ENCODE data around the gene KIF5C. TPM values are rescaled to one million over a fixed set of nuclear protein-coding genes. Genes with fewer than 3 reads are reported as not detected.

KIF5C gene
- total RNA-seq, 1 donor from 2014 or later, result 0.49 TPM

DNA sequence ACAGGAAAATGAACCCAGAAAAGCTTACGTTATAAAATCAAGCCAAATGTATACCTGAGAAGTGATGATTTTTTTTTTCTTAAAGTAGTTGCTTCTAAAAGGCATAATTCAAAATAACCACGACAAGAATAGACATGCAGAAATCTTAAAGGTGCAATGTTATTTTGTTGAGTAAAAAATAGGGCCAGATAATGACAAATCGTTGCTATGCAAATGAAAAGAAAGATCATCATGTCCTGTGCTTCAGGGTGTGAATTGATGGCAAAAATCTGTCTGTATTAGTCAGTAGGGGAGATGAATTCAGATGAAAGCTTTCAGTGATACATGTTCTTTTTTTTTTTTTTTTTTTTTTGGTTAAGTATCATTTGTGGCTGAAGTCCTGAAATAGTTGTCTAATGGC is 187.5 kb downstream of the KIF5C start:
- Histone ChIP-seq H3K27me3 (no peaks in the 10 kb centered on the region), H3K4me1 (no peaks in the 10 kb centered on the region), H3K9me3 (no peaks in the 10 kb centered on the region), H3K4me3 (no peak overlapping the region), H3K27ac (no peak overlapping the region), H3K36me3 (no peaks in the 10 kb centered on the region)
- TF ChIP-seq, protein P1, sequence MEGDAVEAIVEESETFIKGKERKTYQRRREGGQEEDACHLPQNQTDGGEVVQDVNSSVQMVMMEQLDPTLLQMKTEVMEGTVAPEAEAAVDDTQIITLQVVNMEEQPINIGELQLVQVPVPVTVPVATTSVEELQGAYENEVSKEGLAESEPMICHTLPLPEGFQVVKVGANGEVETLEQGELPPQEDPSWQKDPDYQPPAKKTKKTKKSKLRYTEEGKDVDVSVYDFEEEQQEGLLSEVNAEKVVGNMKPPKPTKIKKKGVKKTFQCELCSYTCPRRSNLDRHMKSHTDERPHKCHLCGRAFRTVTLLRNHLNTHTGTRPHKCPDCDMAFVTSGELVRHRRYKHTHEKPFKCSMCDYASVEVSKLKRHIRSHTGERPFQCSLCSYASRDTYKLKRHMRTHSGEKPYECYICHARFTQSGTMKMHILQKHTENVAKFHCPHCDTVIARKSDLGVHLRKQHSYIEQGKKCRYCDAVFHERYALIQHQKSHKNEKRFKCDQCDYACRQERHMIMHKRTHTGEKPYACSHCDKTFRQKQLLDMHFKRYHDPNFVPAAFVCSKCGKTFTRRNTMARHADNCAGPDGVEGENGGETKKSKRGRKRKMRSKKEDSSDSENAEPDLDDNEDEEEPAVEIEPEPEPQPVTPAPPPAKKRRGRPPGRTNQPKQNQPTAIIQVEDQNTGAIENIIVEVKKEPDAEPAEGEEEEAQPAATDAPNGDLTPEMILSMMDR (IDR thresholded peaks at IDR 0.05), result no peak
- ATAC-seq, result no peak
- intact Hi-C loops (cut with DNase I), result no loop called here
- DNase-seq, result no peak

GRCh38 chr2:149063177-149063576 is 188.2 kb downstream of the KIF5C start:
- Histone ChIP-seq H3K27me3 (no peaks in the 10 kb centered on the region), H3K36me3 (no peaks in the 10 kb centered on the region), H3K4me3 (no peak overlapping the region), H3K27ac (no peak overlapping the region), H3K4me1 (no peaks in the 10 kb centered on the region), H3K9me3 (no peaks in the 10 kb centered on the region)
- TF ChIP-seq, protein P1 (IDR thresholded peaks at IDR 0.05), result no peak
- no peak for ATAC-seq
- DNase-seq, result no peak
- intact Hi-C loops (cut with DNase I), result no loop called here

DNA sequence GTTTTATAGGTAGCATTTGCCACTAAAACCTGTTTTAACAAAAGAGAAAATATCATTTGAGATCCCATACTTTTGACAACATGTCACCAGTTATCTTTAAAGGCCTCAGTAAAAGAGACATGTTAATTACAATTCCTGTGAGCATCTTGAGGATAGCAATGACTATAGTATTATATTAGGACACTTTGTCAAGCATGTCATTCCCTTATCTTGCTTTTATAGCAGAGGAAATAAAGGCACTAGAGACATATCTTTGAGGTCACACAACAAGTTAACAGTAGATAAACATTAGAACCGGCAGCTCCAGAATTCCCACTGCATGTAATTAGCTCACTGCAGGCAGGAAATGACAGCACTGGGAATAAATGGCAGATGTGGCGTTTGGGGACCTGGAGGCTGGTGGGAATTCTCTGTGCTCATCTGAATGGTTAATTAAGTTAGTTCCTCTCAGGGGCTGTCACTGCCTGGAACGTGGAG is 189.4 kb downstream of the KIF5C start:
- TF ChIP-seq, protein P1 (IDR thresholded peaks at IDR 0.05), result no peak
- Histone ChIP-seq H3K27me3 (no peaks in the 10 kb centered on the region), H3K9me3 (no peaks in the 10 kb centered on the region), H3K36me3 (no peaks in the 10 kb centered on the region), H3K27ac (no peak overlapping the region), H3K4me1 (peaks cover 2% of the 10 kb centered on the region), H3K4me3 (no peak overlapping the region)
- DNase-seq (no peak), ATAC-seq (no peak)
- intact Hi-C loops (cut with DNase I), result no loop called here

DNA sequence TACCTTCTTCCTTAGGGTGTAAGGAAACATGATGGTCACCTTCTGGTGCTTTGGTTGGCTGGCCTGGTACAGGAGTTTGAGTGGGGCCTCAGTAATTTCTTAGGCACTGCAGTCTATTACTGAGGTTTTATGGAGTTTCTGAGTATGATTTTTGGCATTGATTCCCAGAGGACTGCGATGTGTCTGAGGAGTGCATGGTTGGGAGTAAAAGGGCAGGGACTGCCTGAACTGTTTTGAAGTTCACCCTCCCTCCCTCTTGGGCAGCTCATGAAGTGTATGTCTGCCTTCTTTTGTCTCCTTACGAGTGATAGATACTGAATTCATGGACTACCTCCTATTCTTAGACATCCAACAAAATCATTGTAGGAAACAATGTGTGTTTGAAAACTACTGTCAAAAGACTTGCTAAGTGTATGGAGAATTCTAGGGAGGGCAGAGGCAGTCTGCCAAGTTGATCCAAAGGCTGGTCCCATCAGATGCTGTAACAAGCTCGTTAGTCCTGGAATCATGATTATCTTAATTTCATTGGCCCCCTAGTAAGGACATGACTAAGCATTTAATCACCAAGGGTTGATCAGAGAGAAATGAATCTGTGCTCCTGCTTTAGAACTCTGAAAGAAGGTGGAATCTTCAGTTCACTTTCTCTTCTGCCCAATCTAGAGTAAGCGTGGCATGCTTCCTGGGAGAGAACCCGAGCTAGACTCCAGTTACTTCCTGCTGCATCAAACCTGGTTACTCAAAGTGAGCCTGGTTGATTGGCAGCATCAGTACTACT is 190.0 kb downstream of the KIF5C start:
- Histone ChIP-seq H3K4me1 (peaks cover 2% of the 10 kb centered on the region), H3K36me3 (no peaks in the 10 kb centered on the region), H3K9me3 (no peaks in the 10 kb centered on the region), H3K4me3 (no peak overlapping the region), H3K27me3 (no peaks in the 10 kb centered on the region), H3K27ac (no peak overlapping the region)
- intact Hi-C loops (cut with DNase I), result no loop called here
- TF ChIP-seq, protein P1 (IDR thresholded peaks at IDR 0.05), result no peak
- no peak for ATAC-seq
- no peak for DNase-seq

DNA sequence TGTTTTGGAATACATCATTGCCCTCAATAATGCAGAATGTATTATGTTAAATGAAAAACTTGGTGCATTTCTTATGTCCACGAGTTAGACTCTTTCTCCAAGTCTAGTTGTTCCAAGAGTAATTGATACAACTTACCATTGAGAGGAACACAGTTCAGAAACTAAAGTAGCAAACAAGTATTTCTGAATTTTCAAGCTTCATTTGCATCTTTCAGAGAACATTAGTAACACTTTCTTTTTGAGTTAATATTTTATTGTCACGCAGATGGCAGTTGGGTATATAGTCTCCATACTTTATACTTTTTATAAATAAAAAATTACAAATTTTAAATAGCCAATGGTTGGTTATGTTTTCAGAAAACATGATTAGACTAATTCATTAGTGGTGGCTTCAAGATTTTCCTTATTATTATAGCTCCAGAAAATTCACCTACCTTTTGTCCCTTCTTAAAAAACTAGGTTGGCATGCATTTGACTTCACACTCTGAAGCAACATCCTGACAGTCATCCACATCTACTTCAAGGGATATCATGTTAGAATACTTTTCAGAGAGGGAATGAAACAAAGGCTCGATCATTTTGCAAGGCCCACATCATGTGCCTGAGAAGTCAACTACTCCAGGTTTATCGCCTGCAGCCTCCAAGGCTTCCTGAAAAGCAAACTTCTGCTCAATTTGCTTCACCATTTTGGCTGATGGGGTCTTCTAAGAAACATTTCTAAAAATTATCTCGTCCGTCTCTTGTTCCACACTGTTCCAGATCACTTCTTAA is 193.4 kb downstream of the KIF5C start:
- H3K27ac ChIP-seq, result no peak overlapping the region

More for the DNA sequence above, 193.4 kb downstream of the KIF5C start:
- Histone ChIP-seq H3K27me3 (no peaks in the 10 kb centered on the region), H3K4me3 (no peak overlapping the region), H3K4me1 (peaks cover 2% of the 10 kb centered on the region), H3K9me3 (no peaks in the 10 kb centered on the region), H3K36me3 (no peaks in the 10 kb centered on the region)
- TF ChIP-seq, protein P1 (IDR thresholded peaks at IDR 0.05), result no peak
- no peak for ATAC-seq
- no peak for DNase-seq
- intact Hi-C loops (cut with DNase I), result no loop called here
